SK-N-SH (cell line): ENCODE measurements around the gene NPTX2. TPM values are rescaled to one million over a fixed set of nuclear protein-coding genes. Genes with fewer than 3 reads are reported as not detected.

Experiments
- CTCF ChIA-PET: fragments of 300-600, 350-600 bp; formaldehyde crosslinking; extraction: SDS; loops from one replicate; lab custom pipeline; 2021; lab: Yijun Ruan, JAX
- POLR2A ChIA-PET: fragments of 350-600 bp; sonication (Branson Sonifier 250); formaldehyde crosslinking; extraction: SDS; loops from one replicate; lab custom pipeline; 2020; ENCODE audit warnings: antibody characterized with exemption, inconsistent platforms; lab: Yijun Ruan, JAX
- DNase-seq: peaks from one replicate; pipeline ENCODE4 v3.0.0; 2012
- H2AFZ ChIP-seq: fragments of 200-600 bp; sonication (generic); 2 replicates; pipeline ENCODE4 v1.8.1; 2016; ENCODE audit warnings: antibody characterized with exemption, mild to moderate bottlenecking, low read depth
- H3F3A ChIP-seq: fragments of 200-600 bp; sonication (generic); replicated peaks from 2 replicates; pipeline ENCODE3; 2016; ENCODE audit warnings: antibody characterized with exemption, mild to moderate bottlenecking; ENCODE audit not compliant: insufficient read depth
- H3K27ac ChIP-seq, 2 experiments: fragments of 200-500 bp in 1 of 2; fragments of 200-600 bp in 1 of 2; sonication (Bioruptor generic) in 1 of 2; sonication (generic), shearing (Covaris generic) in 1 of 2; 2 replicates each; pipeline versions ENCODE4 v1.5.1 to v1.6.1; 2014 to 2016; ENCODE audit warnings: low read depth in 2 of 2, inconsistent platforms in 1 of 2, low read length in 1 of 2, mild to moderate bottlenecking in 1 of 2, mixed read lengths in 1 of 2
- H3K27me3 ChIP-seq: fragments of 200-600 bp; sonication (generic), shearing (Covaris generic); 2 replicates; pipeline ENCODE4 v1.6.1; 2016; ENCODE audit warnings: mixed run types; ENCODE audit not compliant: insufficient read depth
- H3K36me3 ChIP-seq, 2 experiments: fragments of 200-500 bp in 1 of 2; fragments of 200-600 bp in 1 of 2; sonication (Bioruptor generic) in 1 of 2; sonication (generic) in 1 of 2; replicated peaks in 1 of 2; 2 replicates each; pipeline versions ENCODE3 to v1.5.1; 2014 to 2016; ENCODE audit warnings: low read length in 1 of 2, mild to moderate bottlenecking in 1 of 2; ENCODE audit not compliant: insufficient read depth in 2 of 2, control insufficient read depth in 1 of 2
- H3K4me1 ChIP-seq, 2 experiments: fragments of 200-500 bp in 1 of 2; fragments of 200-600 bp in 1 of 2; sonication (Bioruptor generic) in 1 of 2; sonication (generic), shearing (Covaris generic) in 1 of 2; 2 replicates each; pipeline versions ENCODE4 v1.5.1 to v1.6.1; 2014 to 2016; ENCODE audit warnings: low read depth in 1 of 2, low read length in 1 of 2, mixed run types in 1 of 2; ENCODE audit not compliant: insufficient read depth in 2 of 2, control insufficient read depth in 1 of 2
- H3K4me2 ChIP-seq: fragments of 200-600 bp; sonication (generic), shearing (Covaris generic); 2 replicates; pipeline ENCODE4 v1.6.1; 2017; ENCODE audit warnings: mixed run types
- H3K4me3 ChIP-seq, 2 experiments: fragments of 200-500 bp in 1 of 2; fragments of 200-600 bp in 1 of 2; sonication (Bioruptor generic) in 1 of 2; sonication (generic), shearing (Covaris generic) in 1 of 2; 2 replicates each; pipeline versions ENCODE4 v1.5.1 to v1.8.1; 2014 to 2016; ENCODE audit warnings: low read depth in 2 of 2, inconsistent platforms in 1 of 2, low read length in 1 of 2, mild to moderate bottlenecking in 1 of 2, mixed read lengths in 1 of 2, moderate library complexity in 1 of 2
- H3K79me2 ChIP-seq: fragments of 200-600 bp; sonication (generic); 2 replicates; pipeline ENCODE4 v1.8.1; 2017; ENCODE audit warnings: mild to moderate bottlenecking; ENCODE audit not compliant: insufficient read depth
- H3K9ac ChIP-seq: fragments of 200-600 bp; sonication (generic); 2 replicates; pipeline ENCODE4 v1.6.1; 2017; ENCODE audit warnings: mixed run types
- H3K9me2 ChIP-seq: fragments of 200-600 bp; sonication (generic); 2 replicates; pipeline ENCODE4 v1.6.1; 2017; ENCODE audit warnings: mixed run types
- H3K9me3 ChIP-seq: fragments of 200-600 bp; sonication (generic); 2 replicates; pipeline ENCODE4 v1.6.1; 2017; ENCODE audit warnings: mixed run types, mild to moderate bottlenecking, moderate library complexity
- H4K20me1 ChIP-seq: fragments of 200-600 bp; sonication (generic); 2 replicates; pipeline ENCODE4 v1.6.1; 2017; ENCODE audit warnings: mild to moderate bottlenecking, mixed run types; ENCODE audit not compliant: insufficient read depth
- CHD2 ChIP-seq: fragments of 150-350 bp; IDR thresholded peaks from 2 replicates; pipeline ENCODE4 v1.6.1; 2018; ENCODE audit warnings: low read length; ENCODE audit not compliant: partially characterized antibody
- ELF1 ChIP-seq: IDR thresholded peaks from 2 replicates; pipeline ENCODE4 v1.4.0; 2012
- FOSL2 ChIP-seq: IDR thresholded peaks from 2 replicates; pipeline ENCODE4 v1.4.0; 2012; ENCODE audit warnings: low read depth, mild to moderate bottlenecking, moderate library complexity, borderline replicate concordance
- FOXJ3 ChIP-seq: sonication (generic); formaldehyde crosslinking; IDR thresholded peaks from 2 replicates; pipeline ENCODE4 v1.5.1; 2020; ENCODE audit warnings: mild to moderate bottlenecking, missing genetic modification reagents
- IRF3 ChIP-seq: fragments of 150-350 bp; IDR thresholded peaks from 2 replicates; pipeline ENCODE4 v1.6.1; 2016; ENCODE audit warnings: mild to moderate bottlenecking, low read depth, low read length
- JUND ChIP-seq: IDR thresholded peaks from 2 replicates; pipeline ENCODE4 v1.4.0; 2012
- MEF2A ChIP-seq: IDR thresholded peaks from 2 replicates; pipeline ENCODE4 v1.4.0; 2012; ENCODE audit warnings: low read depth, borderline replicate concordance
- NFIC ChIP-seq: IDR thresholded peaks from 2 replicates; pipeline ENCODE4 v1.4.0; 2012; ENCODE audit warnings: borderline replicate concordance
- NRF1 ChIP-seq: IDR thresholded peaks from 2 replicates; pipeline ENCODE4 v1.6.1; 2012; ENCODE audit warnings: low read depth, mild to moderate bottlenecking, low read length
- POLR2AphosphoS5 ChIP-seq: IDR thresholded peaks from 2 replicates; pipeline ENCODE4 v1.6.1; 2012; ENCODE audit warnings: low read depth, low read length
- RAD21 ChIP-seq: IDR thresholded peaks from 2 replicates; pipeline ENCODE4 v1.6.1; 2012; ENCODE audit warnings: mild to moderate bottlenecking, low read length
- RCOR1 ChIP-seq: fragments of 150-350 bp; IDR thresholded peaks from 2 replicates; pipeline ENCODE4 v1.6.1; 2017; ENCODE audit warnings: antibody characterized with exemption, low read length
- REST ChIP-seq: IDR thresholded peaks from 2 replicates; pipeline ENCODE4 v1.6.1; 2012; ENCODE audit warnings: mild to moderate bottlenecking, low read depth, low read length, moderate library complexity
- RFX5 ChIP-seq: IDR thresholded peaks from 2 replicates; pipeline ENCODE4 v1.6.1; 2012; ENCODE audit warnings: mild to moderate bottlenecking, improper control_type of control experiment, low read length
- RXRA ChIP-seq: IDR thresholded peaks from 2 replicates; pipeline ENCODE4 v1.4.0; 2012; ENCODE audit warnings: low read depth, mild to moderate bottlenecking, borderline replicate concordance
- TAF1 ChIP-seq: IDR thresholded peaks from 2 replicates; pipeline ENCODE4 v1.6.1; 2012; ENCODE audit warnings: low read depth, mild to moderate bottlenecking, low read length, moderate library complexity, borderline replicate concordance
- USF1 ChIP-seq: IDR thresholded peaks from 2 replicates; pipeline ENCODE4 v1.4.0; 2012; ENCODE audit warnings: low read depth, borderline replicate concordance
- USF2 ChIP-seq: fragments of 150-350 bp; IDR thresholded peaks from 2 replicates; pipeline ENCODE4 v1.6.1; 2017; ENCODE audit warnings: antibody characterized with exemption, low read length, low read depth, borderline replicate concordance
- YY1 ChIP-seq: IDR thresholded peaks from 2 replicates; pipeline ENCODE4 v1.4.0; 2012; ENCODE audit warnings: low read depth, mild to moderate bottlenecking
- WGBS: methylation state at CpG from one replicate; pipeline ENCODE4 v1.1.6; 2017; ENCODE audit warnings: low lambda C conversion rate; 5-methylcytosine and 5-hydroxymethylcytosine counted together
- polyA plus RNA-seq, 3 experiments: library from polyadenylated mRNA; depleted of rRNA; stranded (reverse); fragments of >200 nt; gene quantifications; 2 replicates each; pipeline ENCODE4 v1.2.3, GENCODE V29; 2012
- TF ChIP-seq, protein P1 (sequence below): fragments of 200-600 bp; sonication (generic); IDR thresholded peaks from 2 replicates; pipeline ENCODE4 v1.6.1; 2017; ENCODE audit warnings: antibody characterized with exemption, mild to moderate bottlenecking, moderate library complexity

The NPTX2 gene
- polyA plus RNA-seq, 1 of the 3 experiments (the other 2 are of a cell fraction), result 0.41 TPM

GRCh38 chr7:98668255-98668654, 51.2 kb downstream of the NPTX2 start:
- H2AFZ ChIP-seq, result no peak overlapping the region
- no peaks in the 10 kb centered on the region for H3K9me3 ChIP-seq
- no peaks in the 10 kb centered on the region for H3F3A ChIP-seq
- no peak overlapping the region for H3K4me3 ChIP-seq
- no peak overlapping the region for H3K4me2 ChIP-seq
- no peaks in the 10 kb centered on the region for H3K36me3 ChIP-seq
- WGBS, result 52% methylated on average over 11 of the region's 11 CpGs
- POLR2A ChIA-PET, result no interaction called here
- DNase-seq, result no peak
- CTCF ChIA-PET, result interaction anchor here (1.4 to 1.5 kb wide), 2 partner anchors 173 to 240 kb away, joined by 3 to 5 read pairs; no protein-coding TSS in a partner anchor
- TF ChIP-seq RFX5 (no peak), FOXJ3 (CRISPR knock-in tag) (no peak), YY1 (no peak), NFIC (no peak), TAF1 (no peak), CHD2 (no peak), RAD21 (no peak), USF1 (no peak), RCOR1 (no peak), FOSL2 (no peak), MEF2A (no peak), JUND (no peak), RXRA (no peak), POLR2AphosphoS5 (no peak), ELF1 (no peak), NRF1 (no peak), IRF3 (no peak), REST (no peak), USF2 (no peak)
- TF ChIP-seq, protein P1, sequence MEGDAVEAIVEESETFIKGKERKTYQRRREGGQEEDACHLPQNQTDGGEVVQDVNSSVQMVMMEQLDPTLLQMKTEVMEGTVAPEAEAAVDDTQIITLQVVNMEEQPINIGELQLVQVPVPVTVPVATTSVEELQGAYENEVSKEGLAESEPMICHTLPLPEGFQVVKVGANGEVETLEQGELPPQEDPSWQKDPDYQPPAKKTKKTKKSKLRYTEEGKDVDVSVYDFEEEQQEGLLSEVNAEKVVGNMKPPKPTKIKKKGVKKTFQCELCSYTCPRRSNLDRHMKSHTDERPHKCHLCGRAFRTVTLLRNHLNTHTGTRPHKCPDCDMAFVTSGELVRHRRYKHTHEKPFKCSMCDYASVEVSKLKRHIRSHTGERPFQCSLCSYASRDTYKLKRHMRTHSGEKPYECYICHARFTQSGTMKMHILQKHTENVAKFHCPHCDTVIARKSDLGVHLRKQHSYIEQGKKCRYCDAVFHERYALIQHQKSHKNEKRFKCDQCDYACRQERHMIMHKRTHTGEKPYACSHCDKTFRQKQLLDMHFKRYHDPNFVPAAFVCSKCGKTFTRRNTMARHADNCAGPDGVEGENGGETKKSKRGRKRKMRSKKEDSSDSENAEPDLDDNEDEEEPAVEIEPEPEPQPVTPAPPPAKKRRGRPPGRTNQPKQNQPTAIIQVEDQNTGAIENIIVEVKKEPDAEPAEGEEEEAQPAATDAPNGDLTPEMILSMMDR, result no peak
- TF ChIP-seq, all 33 proteins: peak for 0
- Histone ChIP-seq H3K79me2 (no peaks in the 10 kb centered on the region), H3K9ac (no peak overlapping the region), H3K27ac (no peak overlapping the region), H4K20me1 (no peaks in the 10 kb centered on the region), H3K4me1 (no peaks in the 10 kb centered on the region; a peak in 1 of 4 replicates), H3K9me2 (no peaks in the 10 kb centered on the region), H3K27me3 (no peaks in the 10 kb centered on the region)
